IPS-18a (cell line): ENCODE data around the gene LARGE1.

ENCODE experiments used
- H3K27ac ChIP-seq: one replicate; pipeline ENCODE4 v1.5.1; 2013; ENCODE audit warnings: low read length
- H3K27me3 ChIP-seq: one replicate; pipeline ENCODE4 v1.6.1; 2013; ENCODE audit warnings: mild to moderate bottlenecking, low read length; ENCODE audit not compliant: control insufficient read depth, insufficient read depth
- H3K36me3 ChIP-seq: one replicate; pipeline ENCODE4 v1.6.1; 2013; ENCODE audit warnings: low read depth, low read length; ENCODE audit not compliant: control insufficient read depth
- H3K4me1 ChIP-seq: one replicate; pipeline ENCODE4 v1.6.1; 2013; ENCODE audit warnings: low read depth, low read length; ENCODE audit not compliant: control insufficient read depth
- H3K4me3 ChIP-seq: one replicate; pipeline ENCODE4 v1.5.1; 2013; ENCODE audit warnings: low read length
- H3K9ac ChIP-seq: one replicate; pipeline ENCODE4 v1.6.1; 2013; ENCODE audit warnings: mild to moderate bottlenecking, low read length, moderate library complexity
- H3K9me3 ChIP-seq: one replicate; pipeline ENCODE4 v1.6.1; 2013; ENCODE audit warnings: low read depth, low read length; ENCODE audit not compliant: control insufficient read depth

LARGE1 gene

GRCh38 chr22:33896154-33896553 is 24.1 kb downstream of the LARGE1 start:
- Histone ChIP-seq H3K4me3 (peak overlapping the region; percentile 29), H3K9me3 (no peaks in the 10 kb centered on the region), H3K4me1 (peaks cover 94% of the 10 kb centered on the region), H3K9ac (no peak overlapping the region), H3K27ac (peak overlapping the region; percentile 74), H3K36me3 (no peaks in the 10 kb centered on the region), H3K27me3 (no peaks in the 10 kb centered on the region)

GRCh38 chr22:33895444-33895843 is 24.8 kb downstream of the LARGE1 start:
- Histone ChIP-seq H3K27ac (no peak overlapping the region), H3K4me1 (peaks cover 92% of the 10 kb centered on the region)

GRCh38 chr22:33894515-33894914 is 25.8 kb downstream of the LARGE1 start:
- H3K27me3 ChIP-seq: no peaks in the 10 kb centered on the region
- H3K4me3 ChIP-seq: no peak overlapping the region
- no peak overlapping the region for H3K9ac ChIP-seq
- H3K36me3 ChIP-seq: no peaks in the 10 kb centered on the region
- no peak overlapping the region for H3K27ac ChIP-seq
- H3K9me3 ChIP-seq: no peaks in the 10 kb centered on the region
- peaks cover 90% of the 10 kb centered on the region for H3K4me1 ChIP-seq

More at GRCh38 chr22:33895444-33895843, 24.8 kb downstream of the LARGE1 start:
- no peak overlapping the region for H3K4me3 ChIP-seq
- no peaks in the 10 kb centered on the region for H3K36me3 ChIP-seq
- H3K27me3 ChIP-seq: no peaks in the 10 kb centered on the region
- H3K9ac ChIP-seq: no peak overlapping the region
- H3K9me3 ChIP-seq: no peaks in the 10 kb centered on the region

- Histone ChIP-seq H3K9me3 (no peaks in the 10 kb centered on the region), H3K27ac (no peak overlapping the region), H3K27me3 (no peaks in the 10 kb centered on the region), H3K9ac (no peak overlapping the region), H3K4me3 (no peak overlapping the region), H3K4me1 (peaks cover 89% of the 10 kb centered on the region), H3K36me3 (no peaks in the 10 kb centered on the region)
Measured at GRCh38 chr22:33894036-33894435, 26.2 kb downstream of the LARGE1 start.

- Histone ChIP-seq H3K4me3 (no peak overlapping the region), H3K9me3 (no peaks in the 10 kb centered on the region), H3K9ac (no peak overlapping the region), H3K27me3 (no peaks in the 10 kb centered on the region), H3K27ac (no peak overlapping the region), H3K4me1 (peaks cover 85% of the 10 kb centered on the region), H3K36me3 (no peaks in the 10 kb centered on the region)
Measured at GRCh38 chr22:33893512-33893911, 26.8 kb downstream of the LARGE1 start.

GRCh38 chr22:33891992-33892391 is 28.3 kb downstream of the LARGE1 start:
- Histone ChIP-seq H3K4me1 (peaks cover 79% of the 10 kb centered on the region), H3K9ac (no peak overlapping the region), H3K4me3 (no peak overlapping the region), H3K9me3 (no peaks in the 10 kb centered on the region), H3K27me3 (no peaks in the 10 kb centered on the region), H3K36me3 (no peaks in the 10 kb centered on the region), H3K27ac (no peak overlapping the region)

GRCh38 chr22:33891455-33891854 is 28.8 kb downstream of the LARGE1 start:
- no peaks in the 10 kb centered on the region for H3K27me3 ChIP-seq
- H3K36me3 ChIP-seq: no peaks in the 10 kb centered on the region
- no peak overlapping the region for H3K4me3 ChIP-seq
- H3K9me3 ChIP-seq: no peaks in the 10 kb centered on the region
- H3K4me1 ChIP-seq: peaks cover 77% of the 10 kb centered on the region
- no peak overlapping the region for H3K27ac ChIP-seq
- no peak overlapping the region for H3K9ac ChIP-seq

- Histone ChIP-seq H3K4me3 (no peak overlapping the region), H3K36me3 (no peaks in the 10 kb centered on the region), H3K27me3 (no peaks in the 10 kb centered on the region), H3K9me3 (no peaks in the 10 kb centered on the region), H3K9ac (no peak overlapping the region), H3K27ac (no peak overlapping the region), H3K4me1 (peaks cover 64% of the 10 kb centered on the region)
Measured at GRCh38 chr22:33889748-33890147, 30.5 kb downstream of the LARGE1 start.

- Histone ChIP-seq H3K4me1 (peaks cover 60% of the 10 kb centered on the region), H3K4me3 (no peak overlapping the region), H3K9ac (no peak overlapping the region)
Measured at GRCh38 chr22:33888821-33889220, 31.5 kb downstream of the LARGE1 start.

GRCh38 chr22:33887173-33887572 is 33.1 kb downstream of the LARGE1 start:
- no peak overlapping the region for H3K9ac ChIP-seq
- no peak overlapping the region for H3K4me3 ChIP-seq
- H3K9me3 ChIP-seq: no peaks in the 10 kb centered on the region
- no peaks in the 10 kb centered on the region for H3K27me3 ChIP-seq
- H3K27ac ChIP-seq: no peak overlapping the region
- peaks cover 60% of the 10 kb centered on the region for H3K4me1 ChIP-seq
- no peaks in the 10 kb centered on the region for H3K36me3 ChIP-seq

More at GRCh38 chr22:33888821-33889220, 31.5 kb downstream of the LARGE1 start:
- no peaks in the 10 kb centered on the region for H3K9me3 ChIP-seq
- H3K36me3 ChIP-seq: no peaks in the 10 kb centered on the region
- H3K27ac ChIP-seq: no peak overlapping the region
- H3K27me3 ChIP-seq: no peaks in the 10 kb centered on the region

GRCh38 chr22:33886696-33887095 is 33.6 kb downstream of the LARGE1 start:
- peaks cover 57% of the 10 kb centered on the region for H3K4me1 ChIP-seq
- H3K9ac ChIP-seq: no peak overlapping the region
- no peaks in the 10 kb centered on the region for H3K9me3 ChIP-seq
- no peak overlapping the region for H3K27ac ChIP-seq
- H3K36me3 ChIP-seq: no peaks in the 10 kb centered on the region
- H3K27me3 ChIP-seq: no peaks in the 10 kb centered on the region
- no peak overlapping the region for H3K4me3 ChIP-seq

- Histone ChIP-seq H3K27me3 (no peaks in the 10 kb centered on the region), H3K36me3 (no peaks in the 10 kb centered on the region), H3K9me3 (no peaks in the 10 kb centered on the region)
Measured at GRCh38 chr22:33884829-33885228, 35.4 kb downstream of the LARGE1 start.

More at GRCh38 chr22:33884829-33885228, 35.4 kb downstream of the LARGE1 start:
- Histone ChIP-seq H3K9ac (no peak overlapping the region), H3K4me1 (peaks cover 41% of the 10 kb centered on the region), H3K27ac (no peak overlapping the region), H3K4me3 (no peak overlapping the region)
